Measurements from ENCODE around the gene MTCP1. TPM values are rescaled to one million over a fixed set of nuclear protein-coding genes. Genes with fewer than 3 reads are reported as not detected.

The MTCP1 gene
- total RNA-seq, 1 donor from 2014 or later: 15.3 TPM

GRCh38 chrX:155053656-155054055 is 17.3 kb downstream of the MTCP1 start:
- no peak for DNase-seq (ENCODE audit: low read depth, low spot score)
- H3K36me3 Mint-ChIP-seq (ENCODE audit: low read depth): peaks cover 16% of the 10 kb centered on the region
- H3K27ac Mint-ChIP-seq (ENCODE audit: unreplicated experiment): no peak overlapping the region
- H3K4me3 Mint-ChIP-seq: no peak overlapping the region
- no peak for TF ChIP-seq CTCF (conservative IDR thresholded peaks at IDR 0.05)
- peaks cover 6% of the 10 kb centered on the region for H3K4me1 Mint-ChIP-seq
- H3K9me3 Mint-ChIP-seq: peaks cover 4% of the 10 kb centered on the region
- H3K27me3 Mint-ChIP-seq (ENCODE audit: low read depth): no peaks in the 10 kb centered on the region

DNA sequence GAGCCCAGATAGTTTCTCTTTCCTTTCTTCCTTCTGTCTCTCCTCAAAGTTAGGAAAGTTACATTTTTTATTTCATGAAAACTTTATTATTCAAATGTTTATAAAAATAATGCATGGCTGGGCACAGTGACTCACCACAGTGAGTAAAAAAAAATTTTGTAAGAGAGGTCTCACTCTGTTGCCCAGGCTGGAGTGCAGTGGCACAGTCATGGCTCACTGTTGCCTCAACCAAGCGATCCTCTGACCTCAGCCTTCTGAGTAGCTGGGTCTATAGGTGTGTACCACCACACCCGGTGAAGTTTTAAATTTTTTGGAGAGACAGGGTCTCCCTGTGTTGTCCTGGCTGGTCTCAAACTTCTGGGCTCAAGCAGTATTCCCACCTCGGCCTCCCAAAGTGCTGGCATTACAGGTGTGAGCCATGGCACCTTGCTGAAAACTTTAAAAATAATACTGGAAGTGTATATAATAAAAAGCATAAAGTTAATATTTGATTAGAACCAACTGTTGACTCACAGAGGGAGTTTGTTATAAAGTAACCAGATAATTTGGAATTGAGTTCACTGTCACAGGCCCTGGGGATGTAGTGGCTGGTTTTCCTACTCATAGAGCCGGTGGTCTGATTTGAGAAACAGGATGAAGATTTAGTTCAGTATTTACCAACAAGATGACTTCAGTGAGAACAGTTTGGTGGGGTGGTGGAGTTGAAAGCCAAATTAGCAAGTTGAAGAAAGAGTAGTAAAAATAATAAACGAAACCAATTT is 18.0 kb downstream of the MTCP1 start:
- H3K27me3 Mint-ChIP-seq (ENCODE audit: low read depth): no peaks in the 10 kb centered on the region
- peaks cover 6% of the 10 kb centered on the region for H3K4me1 Mint-ChIP-seq
- peaks cover 16% of the 10 kb centered on the region for H3K36me3 Mint-ChIP-seq (ENCODE audit: low read depth)
- peaks cover 4% of the 10 kb centered on the region for H3K9me3 Mint-ChIP-seq
- no peak for DNase-seq (ENCODE audit: low read depth, low spot score)
- no peak overlapping the region for H3K27ac Mint-ChIP-seq (ENCODE audit: unreplicated experiment)
- no peak overlapping the region for H3K4me3 Mint-ChIP-seq
- no peak for TF ChIP-seq CTCF (conservative IDR thresholded peaks at IDR 0.05)

DNA sequence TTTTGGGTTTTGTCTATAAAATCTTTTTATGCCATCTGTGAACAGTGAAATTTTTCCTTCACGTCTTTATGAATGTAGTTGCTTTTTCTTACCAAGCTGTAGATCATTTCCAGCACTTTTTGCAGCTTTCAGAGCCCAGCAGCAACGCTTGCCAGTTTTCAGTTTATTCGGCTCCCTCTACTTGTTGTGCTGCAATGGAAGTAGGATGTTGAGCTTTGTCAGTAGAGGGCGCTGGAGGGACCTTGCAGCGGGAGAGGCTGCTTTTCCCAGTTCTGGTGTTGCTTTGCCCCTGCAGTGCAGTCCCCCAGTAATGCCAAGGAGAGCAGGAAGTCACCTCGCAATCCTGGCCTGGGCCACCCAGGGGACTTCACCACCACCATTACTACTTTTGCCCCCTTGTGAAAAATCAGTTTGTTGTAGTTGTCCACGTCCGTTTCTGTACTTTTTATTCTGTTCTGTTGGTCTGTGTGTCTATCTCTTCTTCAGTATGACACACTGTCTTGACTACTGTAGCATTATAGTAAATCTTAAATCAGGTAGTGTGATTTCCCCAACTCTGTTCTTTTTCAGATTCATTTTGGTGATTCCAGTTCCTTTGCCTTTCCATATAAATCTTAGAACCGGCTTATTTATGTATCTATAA is 21.8 kb downstream of the MTCP1 start:
- H3K27me3 Mint-ChIP-seq (ENCODE audit: low read depth): no peaks in the 10 kb centered on the region
- H3K9me3 Mint-ChIP-seq: peaks cover 4% of the 10 kb centered on the region
- H3K27ac Mint-ChIP-seq (ENCODE audit: unreplicated experiment): no peak overlapping the region
- TF ChIP-seq CTCF (conservative IDR thresholded peaks at IDR 0.05): peak; percentile 55
- DNase-seq (ENCODE audit: low read depth, low spot score): peak; percentile 44
- H3K36me3 Mint-ChIP-seq (ENCODE audit: low read depth): peaks cover 16% of the 10 kb centered on the region
- no peak overlapping the region for H3K4me3 Mint-ChIP-seq
- peaks cover 3% of the 10 kb centered on the region for H3K4me1 Mint-ChIP-seq

DNA sequence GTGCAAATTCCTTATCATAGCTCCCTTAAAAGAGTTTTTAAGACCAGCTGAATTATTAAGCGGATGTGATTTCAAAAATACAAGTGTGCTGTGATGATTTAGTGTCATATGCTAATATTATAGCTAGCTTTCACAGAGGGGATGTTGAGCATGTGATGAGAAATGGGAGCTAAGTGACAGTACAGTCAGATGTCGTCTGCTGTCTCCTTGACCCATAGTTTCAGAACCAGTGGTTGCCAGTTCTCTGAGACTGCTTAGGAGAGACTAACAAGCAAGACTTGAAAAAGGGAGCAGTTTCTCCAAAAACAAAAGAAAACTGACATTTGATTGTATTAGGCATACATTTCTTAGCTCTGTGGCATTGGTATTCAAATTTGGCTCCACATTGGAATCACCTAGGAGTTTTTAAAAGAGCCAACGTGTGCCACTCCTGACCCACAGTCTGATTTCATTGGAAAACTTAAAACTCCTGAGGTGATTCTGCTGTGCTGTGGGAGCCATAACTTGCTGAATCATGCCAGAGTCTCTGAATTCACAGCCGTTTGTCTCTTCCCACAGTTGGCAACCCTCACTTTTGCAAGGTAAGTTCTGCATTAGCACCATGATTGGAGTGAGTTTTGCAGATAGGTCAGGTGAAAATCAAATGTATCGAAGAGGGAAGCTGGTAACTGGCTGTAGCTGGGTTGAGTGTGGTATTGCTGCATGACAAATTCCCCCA is 24.0 kb downstream of the MTCP1 start:
- DNase-seq (ENCODE audit: low read depth, low spot score): no peak
- H3K27ac Mint-ChIP-seq (ENCODE audit: unreplicated experiment): no peak overlapping the region
- no peak for TF ChIP-seq CTCF (conservative IDR thresholded peaks at IDR 0.05)
- peaks cover 12% of the 10 kb centered on the region for H3K36me3 Mint-ChIP-seq (ENCODE audit: low read depth)
- no peaks in the 10 kb centered on the region for H3K27me3 Mint-ChIP-seq (ENCODE audit: low read depth)
- no peak overlapping the region for H3K4me3 Mint-ChIP-seq
- H3K4me1 Mint-ChIP-seq: peaks cover 3% of the 10 kb centered on the region
- no peaks in the 10 kb centered on the region for H3K9me3 Mint-ChIP-seq

DNA sequence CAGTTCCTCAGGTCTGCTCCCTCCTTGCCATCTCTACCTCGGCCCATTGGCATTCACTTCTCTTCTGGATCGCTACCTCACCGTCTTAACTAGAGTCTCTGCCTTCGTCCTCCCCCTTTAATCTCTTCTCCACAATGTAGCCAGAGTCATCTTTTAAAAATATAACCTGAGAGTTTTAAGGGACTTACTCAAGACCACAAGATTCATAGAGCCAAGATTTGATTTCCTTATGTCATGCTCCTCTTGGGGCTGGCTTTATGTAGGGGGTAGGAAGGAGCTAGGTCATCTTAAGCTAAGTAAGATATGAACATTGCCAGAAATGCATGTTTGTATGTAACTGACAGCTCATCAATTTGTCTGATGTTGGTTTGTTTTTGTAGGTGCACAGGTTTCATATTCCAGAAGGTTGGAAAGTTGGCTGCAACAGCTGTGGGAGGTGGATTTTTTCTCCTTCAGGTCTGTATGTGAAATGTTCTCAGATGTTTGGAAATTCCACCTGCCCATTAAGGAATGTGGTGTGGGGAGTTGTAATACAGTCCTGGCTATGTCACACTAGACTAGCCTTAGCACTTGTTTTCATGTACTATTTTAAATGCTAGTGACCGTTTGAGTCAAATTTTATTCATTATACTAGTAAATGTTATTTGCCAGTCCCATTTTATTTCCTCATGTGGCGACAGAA is 24.7 kb downstream of the MTCP1 start:
- Mint-ChIP-seq H3K36me3 (ENCODE audit: low read depth) (peaks cover 9% of the 10 kb centered on the region), H3K4me3 (no peak overlapping the region), H3K27ac (ENCODE audit: unreplicated experiment) (no peak overlapping the region), H3K27me3 (ENCODE audit: low read depth) (no peaks in the 10 kb centered on the region), H3K4me1 (peaks cover 3% of the 10 kb centered on the region), H3K9me3 (no peaks in the 10 kb centered on the region)
- DNase-seq (ENCODE audit: low read depth, low spot score): no peak
- no peak for TF ChIP-seq CTCF (conservative IDR thresholded peaks at IDR 0.05)

All from neural crest cell (in vitro differentiated cells).